ENCODE data around the gene PRKCD. TPM values are rescaled to one million over a fixed set of nuclear protein-coding genes. Genes with fewer than 3 reads are reported as not detected.
A peak's percentile ranks its signal among the peaks of the same experiment; 100 is the strongest.

The PRKCD gene
- total RNA-seq, 1 donor from 2014 or later, result 78.4 TPM

- peak; percentile 80 for ATAC-seq
- TF ChIP-seq CTCF (IDR thresholded peaks at IDR 0.05), result peak; percentile 98
- Histone ChIP-seq H3K4me1 (peaks cover 26% of the 10 kb centered on the region), H3K27me3 (no peaks in the 10 kb centered on the region), H3K9me3 (no peaks in the 10 kb centered on the region), H3K27ac (no peak overlapping the region), H3K4me3 (no peak overlapping the region), H3K36me3 (peaks cover 22% of the 10 kb centered on the region)
- intact Hi-C loops (cut with DNase I), result loop anchor here (2.0 kb wide), 1 partner anchor 81 kb away; no protein-coding TSS in a partner anchor
- DNase-seq, result peak; percentile 82
Measured at GRCh38 chr3:53195602-53196574, 34.9 kb downstream of the PRKCD start.

GRCh38 chr3:53196575-53197407, 35.8 kb downstream of the PRKCD start:
- ATAC-seq (peak; percentile 49), DNase-seq (no peak)
- H3K9me3 ChIP-seq, result no peaks in the 10 kb centered on the region
- no peak for TF ChIP-seq CTCF (IDR thresholded peaks at IDR 0.05)
- H3K27ac ChIP-seq, result no peak overlapping the region
- H3K4me3 ChIP-seq, result no peak overlapping the region
- H3K4me1 ChIP-seq, result peaks cover 26% of the 10 kb centered on the region
- intact Hi-C loops (cut with DNase I), result loop anchor here (2.0 kb wide), 1 partner anchor 82 kb away; no protein-coding TSS in a partner anchor
- peaks cover 15% of the 10 kb centered on the region for H3K36me3 ChIP-seq
- no peaks in the 10 kb centered on the region for H3K27me3 ChIP-seq

- Histone ChIP-seq H3K27me3 (no peaks in the 10 kb centered on the region), H3K9me3 (no peaks in the 10 kb centered on the region), H3K27ac (no peak overlapping the region), H3K36me3 (peaks cover 2% of the 10 kb centered on the region), H3K4me1 (peaks cover 18% of the 10 kb centered on the region), H3K4me3 (no peak overlapping the region)
- DNase-seq, result no peak
- no peak for TF ChIP-seq CTCF (IDR thresholded peaks at IDR 0.05)
- no peak for ATAC-seq
- intact Hi-C loops (cut with DNase I), result no loop called here
Measured at GRCh38 chr3:53198256-53198977, 37.4 kb downstream of the PRKCD start.

GRCh38 chr3:53198996-53199395, 38.0 kb downstream of the PRKCD start:
- no peak for DNase-seq
- no peak for TF ChIP-seq CTCF (IDR thresholded peaks at IDR 0.05)
- no peak overlapping the region for H3K27ac ChIP-seq
- H3K36me3 ChIP-seq, result no peaks in the 10 kb centered on the region
- peaks cover 12% of the 10 kb centered on the region for H3K4me1 ChIP-seq
- intact Hi-C loops (cut with DNase I), result no loop called here
- peak; percentile 75 for ATAC-seq
- no peaks in the 10 kb centered on the region for H3K9me3 ChIP-seq
- no peaks in the 10 kb centered on the region for H3K27me3 ChIP-seq
- no peak overlapping the region for H3K4me3 ChIP-seq

- Histone ChIP-seq H3K9me3 (no peaks in the 10 kb centered on the region), H3K36me3 (no peaks in the 10 kb centered on the region), H3K27ac (no peak overlapping the region), H3K4me1 (peaks cover 10% of the 10 kb centered on the region), H3K27me3 (no peaks in the 10 kb centered on the region), H3K4me3 (no peak overlapping the region)
- intact Hi-C loops (cut with DNase I), result no loop called here
- no peak for TF ChIP-seq CTCF (IDR thresholded peaks at IDR 0.05)
- DNase-seq (no peak), ATAC-seq (no peak)
Measured at GRCh38 chr3:53199834-53200233, 38.8 kb downstream of the PRKCD start.
